ENCODE results near the gene RASSF1.
"Not testable (repeated sequence)": the region's sequence is repeated elsewhere in the genome, so short reads cannot be mapped to it uniquely, and the experiment has no call there.

RASSF1 gene

DNA sequence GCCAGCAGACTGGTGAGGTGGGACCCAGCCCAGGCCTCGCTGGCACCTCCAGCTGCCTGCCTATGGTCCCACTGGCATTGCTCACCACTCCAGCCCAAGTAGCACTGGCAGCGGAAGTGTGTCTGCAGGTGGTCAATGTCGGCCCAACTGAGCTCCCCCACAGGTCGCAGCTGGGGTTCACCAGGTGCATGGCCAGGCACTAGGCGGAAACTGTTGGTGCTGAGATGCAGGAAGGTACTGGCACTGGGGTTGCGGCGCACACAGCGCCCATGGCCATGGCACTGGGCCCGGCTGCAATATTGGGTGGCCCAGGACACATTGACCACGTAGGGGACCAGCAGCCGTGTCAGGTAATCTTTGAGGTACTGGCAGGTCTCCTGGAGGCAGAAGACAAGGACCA lies 22.5 kb downstream of the RASSF1 start:
- no peaks in the 10 kb centered on the region for H3K27me3 Mint-ChIP-seq
- ATAC-seq = no peak
- no peak for DNase-seq
- no peaks in the 10 kb centered on the region for H3K9me3 Mint-ChIP-seq
- no peak overlapping the region for H3K27ac Mint-ChIP-seq
- H3K36me3 Mint-ChIP-seq (ENCODE audit: low read depth) = peaks cover 5% of the 10 kb centered on the region
- peaks cover 34% of the 10 kb centered on the region for H3K4me1 Mint-ChIP-seq
- no peak overlapping the region for H3K4me3 Mint-ChIP-seq

DNA sequence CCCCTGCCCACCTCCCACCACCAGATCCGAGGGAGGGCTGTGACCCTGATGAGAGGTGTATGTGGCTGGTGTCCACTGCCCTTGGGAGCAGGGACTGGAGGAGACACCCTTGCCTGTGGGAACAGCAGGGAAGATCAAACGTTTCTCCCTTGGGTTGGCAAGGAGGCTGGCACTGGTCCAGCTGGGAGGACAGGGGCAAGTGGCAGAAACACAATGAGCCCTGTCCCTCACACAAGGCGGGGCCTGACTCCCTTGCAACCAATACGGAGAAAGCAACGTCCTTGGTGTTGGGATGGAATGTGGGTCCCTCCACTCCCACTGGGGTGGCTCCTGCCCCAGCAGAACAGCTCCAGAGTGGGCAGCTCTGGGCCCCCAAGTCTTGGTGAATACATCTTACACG lies 23.3 kb downstream of the RASSF1 start:
- Mint-ChIP-seq H3K27ac (no peak overlapping the region), H3K36me3 (ENCODE audit: low read depth) (peaks cover 5% of the 10 kb centered on the region), H3K4me1 (peaks cover 34% of the 10 kb centered on the region), H3K27me3 (no peaks in the 10 kb centered on the region), H3K9me3 (no peaks in the 10 kb centered on the region), H3K4me3 (no peak overlapping the region)
- DNase-seq = no peak
- ATAC-seq = no peak

DNA sequence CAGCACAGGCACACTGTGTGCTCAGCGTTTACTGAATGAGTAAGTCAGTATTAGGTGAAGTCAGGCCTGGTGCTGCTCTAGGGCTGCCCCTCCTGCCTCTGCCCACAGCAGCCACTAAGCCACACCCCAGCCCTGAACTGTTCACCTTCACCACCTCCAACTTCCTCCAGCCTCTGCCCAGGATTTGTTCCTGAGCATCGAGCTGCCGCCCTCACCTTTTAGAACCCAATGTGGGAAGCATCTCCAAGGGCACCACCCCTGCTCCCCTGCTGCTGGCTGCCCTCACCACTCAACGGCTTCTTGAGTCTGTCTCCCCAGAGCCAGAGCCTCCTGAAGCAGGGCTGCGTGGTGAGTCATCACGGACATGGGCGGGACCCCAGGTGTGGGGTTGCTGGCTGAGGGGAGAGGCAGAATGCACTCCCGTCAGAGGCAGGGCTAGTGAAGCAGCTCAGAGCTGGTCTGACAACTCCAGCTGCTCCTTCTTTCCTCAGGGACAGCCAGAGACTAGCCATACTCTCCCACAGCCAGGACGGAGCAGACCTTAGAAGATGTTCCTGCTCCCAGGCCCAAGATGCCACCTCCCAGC lies 23.9 kb downstream of the RASSF1 start:
- peak; percentile 47 for ATAC-seq
- peak; percentile 52 for DNase-seq
- H3K4me1 Mint-ChIP-seq = peaks cover 34% of the 10 kb centered on the region

DNA sequence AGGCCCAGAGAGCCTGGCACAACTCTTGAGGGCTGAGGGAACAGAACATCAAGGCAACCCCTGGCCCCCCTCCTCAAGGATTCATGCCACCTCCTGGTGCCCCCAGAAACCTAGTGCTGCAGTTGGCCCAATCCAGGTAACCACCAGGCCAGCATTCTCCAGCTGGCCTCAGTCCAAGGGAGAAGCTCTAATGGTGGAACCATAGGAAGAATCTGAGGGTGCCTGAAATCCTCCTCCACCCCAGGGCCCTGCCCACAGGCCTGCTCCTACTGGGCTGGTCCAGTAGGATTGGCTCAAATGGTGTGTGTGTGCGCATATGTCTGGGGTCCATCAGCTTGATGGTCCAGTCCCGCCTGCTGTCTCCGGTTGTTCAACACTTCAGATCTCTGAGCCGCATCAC lies 25.8 kb downstream of the RASSF1 start:
- Mint-ChIP-seq H3K36me3 (ENCODE audit: low read depth) (peaks cover 6% of the 10 kb centered on the region), H3K9me3 (no peaks in the 10 kb centered on the region), H3K27ac (no peak overlapping the region), H3K27me3 (no peaks in the 10 kb centered on the region), H3K4me3 (no peak overlapping the region), H3K4me1 (peaks cover 26% of the 10 kb centered on the region)
- ATAC-seq = no peak
- DNase-seq = no peak

More for the DNA sequence above, 23.9 kb downstream of the RASSF1 start:
- Mint-ChIP-seq H3K9me3 (no peaks in the 10 kb centered on the region), H3K36me3 (ENCODE audit: low read depth) (peaks cover 5% of the 10 kb centered on the region), H3K4me3 (no peak overlapping the region), H3K27me3 (no peaks in the 10 kb centered on the region), H3K27ac (peak overlapping the region; percentile 47)

DNA sequence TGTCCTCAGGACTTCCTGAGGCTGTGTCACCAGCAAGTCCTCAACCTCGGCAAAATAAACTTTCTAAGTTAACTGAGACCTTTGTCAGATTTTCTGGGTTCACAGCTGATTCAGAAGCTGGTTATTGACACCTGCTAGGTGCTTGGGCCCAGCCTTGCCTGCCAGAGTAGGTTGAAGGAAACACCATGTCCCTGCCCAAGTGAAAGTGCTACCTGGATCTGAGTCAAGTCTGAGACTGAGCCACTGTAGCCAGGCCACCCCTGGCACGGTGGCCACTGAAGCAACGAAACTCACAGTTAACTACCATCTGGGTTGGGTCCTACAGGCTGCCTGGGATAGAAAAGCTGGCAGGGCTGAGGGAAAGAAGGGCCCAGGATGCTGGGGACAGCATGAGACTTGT lies 26.3 kb downstream of the RASSF1 start:
- no peak overlapping the region for H3K27ac Mint-ChIP-seq
- no peaks in the 10 kb centered on the region for H3K27me3 Mint-ChIP-seq

DNA sequence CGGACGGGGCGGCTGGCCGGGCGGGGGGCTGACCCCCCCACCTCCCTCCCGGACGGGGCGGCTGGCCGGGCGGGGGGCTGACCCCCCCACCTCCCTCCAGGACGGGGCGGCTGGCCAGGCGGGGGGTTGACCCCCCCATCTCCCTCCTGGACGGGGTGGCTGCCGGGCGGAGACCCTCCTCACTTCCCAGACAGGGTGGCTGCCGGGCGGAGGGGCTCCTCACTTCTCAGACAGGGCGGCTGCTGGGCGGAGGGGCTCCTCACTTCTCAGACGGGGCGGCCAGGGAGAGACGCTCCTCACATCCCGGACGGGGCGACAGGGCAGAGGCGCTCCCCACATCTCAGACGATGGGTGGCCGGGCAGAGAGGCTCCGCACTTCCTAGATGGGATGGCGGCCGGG lies 28.6 kb downstream of the RASSF1 start:
- Mint-ChIP-seq H3K36me3 (ENCODE audit: low read depth) (peaks cover 11% of the 10 kb centered on the region), H3K4me1 (peaks cover 11% of the 10 kb centered on the region)
- ATAC-seq, H3K9me3 Mint-ChIP-seq, H3K27ac Mint-ChIP-seq, H3K4me3 Mint-ChIP-seq, H3K27me3 Mint-ChIP-seq, DNase-seq: not testable (repeated sequence)

More for the DNA sequence above, 26.3 kb downstream of the RASSF1 start:
- Mint-ChIP-seq H3K4me1 (peaks cover 23% of the 10 kb centered on the region), H3K9me3 (no peaks in the 10 kb centered on the region), H3K36me3 (ENCODE audit: low read depth) (peaks cover 10% of the 10 kb centered on the region), H3K4me3 (no peak overlapping the region)
- ATAC-seq (no peak), DNase-seq (no peak)

DNA sequence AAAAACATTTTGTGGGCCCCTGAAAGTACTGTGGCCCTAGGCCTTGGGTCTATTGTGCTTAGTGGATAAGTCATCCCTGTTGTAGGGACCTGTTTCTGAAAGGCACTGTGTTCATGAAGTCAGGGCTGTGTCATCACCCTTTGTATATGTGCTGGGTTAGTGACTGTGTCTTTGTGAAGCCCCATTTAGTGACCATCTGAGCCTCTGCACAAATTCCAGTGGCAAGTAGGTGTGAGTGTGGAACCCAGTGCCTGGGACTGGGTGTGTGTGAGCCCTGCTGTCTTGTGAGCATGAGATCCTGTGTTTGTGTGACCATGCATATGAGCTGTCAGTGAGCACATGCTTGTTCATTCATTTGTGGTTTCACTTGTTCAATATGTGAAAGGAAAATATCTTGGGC lies 36.0 kb downstream of the RASSF1 start:
- Mint-ChIP-seq H3K36me3 (ENCODE audit: low read depth) (peaks cover 5% of the 10 kb centered on the region), H3K4me1 (peaks cover 19% of the 10 kb centered on the region), H3K9me3 (no peaks in the 10 kb centered on the region), H3K27ac (no peak overlapping the region), H3K27me3 (no peaks in the 10 kb centered on the region), H3K4me3 (no peak overlapping the region)
- ATAC-seq (peak; percentile 48), DNase-seq (peak; percentile 2)

DNA sequence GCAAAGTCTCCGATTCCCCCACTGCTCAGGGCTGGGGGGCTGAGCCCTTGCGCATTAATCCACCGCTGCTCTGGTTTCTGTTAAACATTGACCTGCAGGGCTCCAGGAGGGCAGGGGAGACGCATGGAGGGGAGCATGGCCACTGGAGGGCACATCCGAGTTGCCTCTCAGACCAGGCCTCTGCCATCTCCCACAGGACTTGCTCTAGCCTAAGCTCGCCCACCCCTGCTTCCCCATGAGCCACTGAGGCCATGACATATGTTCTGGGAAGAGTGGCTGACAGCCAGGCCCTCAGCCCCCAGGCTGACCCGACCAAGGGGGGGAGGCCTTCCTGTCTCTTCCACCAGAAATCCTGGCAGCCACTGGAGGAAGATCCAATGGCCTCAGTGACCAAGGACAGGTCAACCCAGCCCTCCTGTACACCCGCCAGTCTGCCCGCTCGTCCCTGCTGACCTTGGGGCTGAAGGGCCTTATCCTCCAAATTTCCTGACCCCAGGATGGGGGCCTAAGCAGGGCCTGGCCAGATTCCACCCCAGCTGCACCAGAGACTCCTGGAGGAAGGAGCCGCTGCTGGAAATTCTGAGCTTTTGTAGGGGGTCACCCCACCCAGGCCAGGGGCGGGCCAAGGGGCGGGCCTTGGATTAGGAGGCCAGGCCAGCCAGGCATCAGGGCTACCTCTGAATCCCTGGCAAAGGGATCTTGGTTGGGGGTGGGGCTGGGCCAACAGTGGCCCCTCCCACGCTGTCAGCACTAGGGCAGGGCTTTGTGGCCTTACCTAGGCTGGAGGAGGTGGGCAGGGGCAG lies 37.4 kb downstream of the RASSF1 start, which contains the start of gene HYAL1:
HYAL1 (minus strand) TSS at position 562 of the 803 bp plus-strand sequence. CDS start 618 bp downstream, outside the sequence.
- no peaks in the 10 kb centered on the region for H3K36me3 Mint-ChIP-seq (ENCODE audit: low read depth)
- ATAC-seq = no peak
- peaks cover 24% of the 10 kb centered on the region for H3K4me1 Mint-ChIP-seq
- peak; percentile 3 for DNase-seq
- H3K9me3 Mint-ChIP-seq = no peaks in the 10 kb centered on the region
- H3K4me3 Mint-ChIP-seq = no peak within 1 kb of the TSS
- no peak within 1 kb of the TSS for H3K27ac Mint-ChIP-seq
- no peaks in the 10 kb centered on the region for H3K27me3 Mint-ChIP-seq

DNA sequence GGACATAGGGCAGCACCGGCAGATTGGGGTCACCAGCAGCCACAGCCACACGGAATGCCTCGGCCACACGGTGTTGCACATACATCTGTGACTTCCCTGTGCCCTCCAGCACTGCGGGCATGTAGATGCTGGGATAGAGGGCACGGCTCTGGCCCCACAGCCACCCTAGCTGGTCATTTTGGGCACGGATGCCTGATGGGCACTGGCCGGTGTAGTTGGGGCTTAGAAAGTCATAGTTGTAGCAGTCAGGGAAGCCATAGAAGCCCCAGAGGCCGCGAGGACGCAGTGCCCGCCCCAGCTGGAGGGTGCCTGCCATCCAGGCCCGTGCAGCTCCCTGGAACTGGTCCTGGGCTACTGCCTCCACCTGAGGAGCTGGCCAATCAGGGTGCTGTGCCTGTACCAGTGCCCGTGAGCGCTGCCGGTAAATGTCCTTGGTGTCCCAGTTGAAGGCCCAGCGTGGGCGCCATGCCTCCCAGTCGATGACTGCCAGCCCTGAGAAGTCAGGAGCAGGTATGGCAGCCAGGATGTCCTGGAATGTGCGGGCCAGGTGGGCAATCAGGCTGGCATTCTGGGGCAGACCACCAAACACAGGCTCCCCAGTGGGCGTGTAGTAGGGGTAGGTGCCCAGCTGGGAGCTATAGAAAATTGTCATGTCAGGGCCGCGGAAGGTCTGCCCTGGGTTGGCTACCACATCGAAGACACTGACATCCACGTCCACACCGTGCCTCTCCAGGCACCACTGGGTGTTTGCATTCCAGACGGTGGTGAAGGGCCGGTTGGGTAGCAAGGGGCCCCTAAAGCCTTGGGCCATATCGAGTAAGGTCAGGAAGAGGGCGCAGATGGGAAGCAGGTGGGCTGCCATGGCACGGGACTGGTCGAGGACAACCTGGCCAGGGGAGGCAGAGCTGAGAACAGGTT lies 38.3 kb downstream of the RASSF1 start:
- ATAC-seq = no peak
- H3K4me3 Mint-ChIP-seq = no peak overlapping the region
- no peak for DNase-seq
- H3K27ac Mint-ChIP-seq = no peak overlapping the region
- H3K4me1 Mint-ChIP-seq = peaks cover 29% of the 10 kb centered on the region
- H3K36me3 Mint-ChIP-seq (ENCODE audit: low read depth) = no peaks in the 10 kb centered on the region
- no peaks in the 10 kb centered on the region for H3K9me3 Mint-ChIP-seq
- H3K27me3 Mint-ChIP-seq = no peaks in the 10 kb centered on the region

DNA sequence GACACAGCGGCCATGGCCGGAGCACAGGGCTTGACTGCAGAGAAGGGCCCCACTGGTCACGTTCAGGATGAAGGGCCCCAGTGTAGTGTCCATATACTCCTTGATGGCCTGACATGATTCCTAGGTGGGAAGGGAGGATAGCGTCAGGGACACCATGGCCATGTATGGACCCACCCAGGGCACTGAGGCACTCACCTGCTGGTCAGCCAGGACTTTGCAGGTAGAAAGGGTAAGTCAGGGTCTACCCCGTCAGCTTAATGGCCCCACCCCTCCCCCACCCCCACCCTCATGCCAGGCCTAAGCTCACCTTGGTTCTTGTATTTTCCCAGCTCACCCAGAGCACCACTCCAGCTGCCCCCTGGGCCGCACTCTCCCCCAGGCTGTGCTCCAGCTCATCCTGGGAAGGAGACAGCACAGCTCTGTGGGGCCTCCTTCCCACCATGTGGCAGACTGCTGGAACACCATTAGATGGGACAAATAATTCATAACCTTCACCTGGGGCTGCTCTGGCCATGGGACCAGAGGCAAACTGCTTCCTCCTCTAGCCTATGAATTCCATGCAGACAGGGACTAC lies 39.9 kb downstream of the RASSF1 start:
- Mint-ChIP-seq H3K27ac (peak overlapping the region; percentile 91), H3K4me3 (peak overlapping the region; percentile 99), H3K36me3 (ENCODE audit: low read depth) (no peaks in the 10 kb centered on the region), H3K4me1 (peaks cover 29% of the 10 kb centered on the region), H3K9me3 (no peaks in the 10 kb centered on the region), H3K27me3 (no peaks in the 10 kb centered on the region)
- no peak for ATAC-seq
- no peak for DNase-seq

DNA sequence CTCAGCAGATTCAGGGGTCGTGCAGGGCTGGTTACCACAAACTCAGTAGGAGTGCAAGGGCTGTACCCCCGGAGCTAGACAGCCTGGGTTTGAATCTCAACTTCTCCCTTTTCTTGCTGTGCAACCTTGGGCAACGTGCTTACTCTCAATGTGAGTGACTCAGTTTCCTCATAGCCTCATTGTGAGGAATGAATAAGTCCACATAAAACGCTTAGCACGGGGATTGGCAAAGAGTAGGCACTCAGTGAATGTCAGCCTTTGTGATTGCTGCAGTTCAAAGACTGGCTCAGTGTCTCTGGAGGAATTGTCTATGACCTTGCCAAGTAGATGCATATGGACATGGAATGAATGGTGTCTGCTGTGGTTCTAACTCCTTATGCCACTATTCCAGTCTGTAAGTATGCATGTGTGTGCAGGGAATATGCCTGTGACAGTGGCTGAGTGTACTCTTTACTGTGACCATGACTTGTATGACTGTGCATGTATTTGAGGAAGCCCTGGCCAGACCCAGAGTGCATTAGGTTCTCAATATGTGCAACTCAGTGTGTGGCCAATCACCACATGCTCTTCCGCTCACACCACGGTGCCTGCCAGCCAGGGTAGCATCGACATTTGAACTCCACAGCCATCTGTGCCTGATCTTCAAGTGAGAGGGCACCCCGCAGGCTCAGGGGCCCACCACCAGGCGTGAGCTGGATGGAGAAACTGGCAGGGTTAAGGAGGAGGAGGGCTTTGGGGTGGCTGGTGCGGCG lies 40.5 kb downstream of the RASSF1 start:
- H3K4me1 Mint-ChIP-seq = peaks cover 29% of the 10 kb centered on the region
- H3K9me3 Mint-ChIP-seq = no peaks in the 10 kb centered on the region
- ATAC-seq (no peak), DNase-seq (no peak)
- no peaks in the 10 kb centered on the region for H3K36me3 Mint-ChIP-seq (ENCODE audit: low read depth)
- H3K4me3 Mint-ChIP-seq = peak overlapping the region; percentile 99
- H3K27ac Mint-ChIP-seq = peak overlapping the region; percentile 91
- H3K27me3 Mint-ChIP-seq = no peaks in the 10 kb centered on the region

DNA sequence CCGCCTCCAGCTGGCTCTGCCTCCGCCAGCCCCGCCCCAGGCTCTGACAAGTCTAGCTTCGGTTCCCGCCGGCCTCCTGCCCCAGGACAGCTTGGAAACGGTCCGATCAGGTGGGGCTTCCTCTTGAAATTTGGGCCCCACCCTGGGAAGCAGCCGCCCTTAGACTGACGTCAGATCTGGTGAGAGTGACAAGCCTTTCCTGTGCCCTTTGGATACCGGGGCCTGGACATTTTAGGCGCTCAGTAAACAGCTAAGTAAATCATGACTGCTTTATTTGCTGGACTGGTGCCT lies 41.1 kb downstream of the RASSF1 start:
- Mint-ChIP-seq H3K9me3 (no peaks in the 10 kb centered on the region), H3K4me1 (peaks cover 25% of the 10 kb centered on the region), H3K27me3 (no peaks in the 10 kb centered on the region), H3K36me3 (ENCODE audit: low read depth) (no peaks in the 10 kb centered on the region), H3K4me3 (peak overlapping the region; percentile 99), H3K27ac (peak overlapping the region; percentile 91)
- ATAC-seq = no peak
- no peak for DNase-seq

DNA sequence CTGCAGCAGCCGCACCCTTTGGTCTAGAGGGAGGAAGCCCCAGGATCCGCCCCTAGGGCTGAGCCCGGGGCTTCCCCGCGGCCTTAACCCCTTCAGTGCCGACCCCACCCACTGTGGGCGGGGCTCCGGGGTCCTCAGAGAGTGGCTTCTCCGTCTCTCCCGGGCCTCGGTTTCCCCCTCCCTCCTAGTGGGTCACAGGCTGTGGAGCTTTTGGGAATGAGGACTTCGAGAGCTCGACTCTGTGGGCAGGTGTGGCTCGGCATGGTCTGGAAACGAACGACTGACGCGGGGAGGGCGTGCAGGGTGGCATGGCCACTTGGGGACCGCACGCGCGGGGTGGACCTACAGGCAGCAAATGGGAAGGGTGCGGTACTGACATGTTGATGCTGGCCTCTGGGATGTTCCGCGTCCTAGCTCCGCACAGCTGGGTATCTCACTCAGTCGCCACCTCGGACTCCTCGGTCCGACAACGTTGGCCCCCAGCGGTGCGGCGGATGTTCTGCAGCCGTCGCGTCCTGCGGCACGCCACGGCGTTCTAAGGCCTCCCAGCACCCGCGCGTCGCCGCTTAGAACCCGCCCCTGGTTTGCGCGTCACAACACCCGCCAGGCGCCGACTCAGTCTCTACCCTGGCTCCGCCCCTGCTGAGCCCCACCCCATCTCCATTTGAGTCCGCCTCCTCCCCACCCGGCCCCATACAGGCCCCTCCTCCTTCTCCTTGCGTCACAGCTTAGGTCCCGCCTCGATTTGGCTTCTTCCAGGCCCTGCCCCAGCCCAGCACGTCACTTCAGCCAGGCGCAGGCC lies 41.6 kb downstream of the RASSF1 start, which contains the start of the genes HYAL3 and NAA80:
HYAL3 (minus strand) TSS at position 570 of the 802 bp plus-strand sequence. CDS start 3,803 bp downstream, outside the sequence.
NAA80 (minus strand) TSS at position 570 of the 802 bp plus-strand sequence. CDS start 1,942 bp downstream, outside the sequence.
- H3K9me3 Mint-ChIP-seq = no peaks in the 10 kb centered on the region
- peak; percentile 99 for DNase-seq
- H3K4me1 Mint-ChIP-seq = peaks cover 24% of the 10 kb centered on the region
- H3K4me3 Mint-ChIP-seq = peak within 1 kb of the TSS; percentile 99
- H3K27me3 Mint-ChIP-seq = no peaks in the 10 kb centered on the region
- peak within 1 kb of the TSS; percentile 99 for H3K27ac Mint-ChIP-seq
- ATAC-seq = peak; percentile 86
- no peaks in the 10 kb centered on the region for H3K36me3 Mint-ChIP-seq (ENCODE audit: low read depth)

Data from activated naive CD8-positive, alpha-beta T cell treated with anti-CD3 and anti-CD28 coated beads, Interleukin-2, amount 50 U/mL, for 24 hours (primary cell).